GM23248 (cell line): Measurements from ENCODE around the gene SLC10A2.

ENCODE experiments used
- EZH2 ChIP-seq: fragments of 200-600 bp; sonication (generic); IDR thresholded peaks from 2 replicates; pipeline ENCODE4 v1.6.1; 2018; ENCODE audit warnings: antibody characterized with exemption, mild to moderate bottlenecking; ENCODE audit not compliant: insufficient read depth, poor library complexity, severe bottlenecking
- EZH2phosphoT487 ChIP-seq: fragments of 200-600 bp; sonication (generic); IDR thresholded peaks from 2 replicates; pipeline ENCODE4 v1.6.1; 2018; ENCODE audit warnings: antibody characterized with exemption, moderate library complexity, mild to moderate bottlenecking, low read depth; ENCODE audit not compliant: insufficient read depth

DNA sequence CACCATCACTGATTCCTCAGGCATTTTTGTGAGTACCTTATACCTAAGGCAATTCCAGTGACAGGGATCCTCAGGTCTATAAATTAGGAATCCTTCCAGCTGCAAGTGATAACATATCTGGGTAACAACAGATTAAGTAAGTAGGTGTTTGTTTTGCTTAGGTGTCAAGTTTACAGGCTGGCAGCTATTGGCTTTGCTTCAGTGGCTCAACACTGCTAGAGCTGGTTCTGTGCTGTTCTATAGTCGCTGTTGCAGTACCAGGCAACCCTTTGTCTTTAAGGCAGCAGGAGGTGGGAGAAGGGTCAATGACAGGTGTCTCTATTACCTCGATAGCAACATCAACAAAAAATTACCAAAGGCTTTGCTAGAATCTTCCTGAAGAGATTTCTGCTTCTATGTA, 27.0 kb downstream of the SLC10A2 start:
- TF ChIP-seq EZH2 (no peak), EZH2phosphoT487 (no peak)
